GM18861 (cell line): Measurements from ENCODE around the gene TMC1.
"Not testable (repeated sequence)": the region's sequence is repeated elsewhere in the genome, so short reads cannot be mapped to it uniquely, and the experiment has no call there.

Source experiments
- ATAC-seq: cut with Tn5 transposase; IDR thresholded peaks from one replicate; pipeline ENCODE4 v1.9.1; 2021; ENCODE audit not compliant: unreplicated experiment

TMC1 gene

GRCh38 chr9:72524820-72525540 lies 3.6 kb downstream of the TMC1 start:
- peak; percentile 36 for ATAC-seq

GRCh38 chr9:72526901-72527800 lies 5.7 kb downstream of the TMC1 start:
- peak; percentile 85 for ATAC-seq

GRCh38 chr9:72527801-72528195 lies 6.4 kb downstream of the TMC1 start:
- ATAC-seq: no peak

- no peak for ATAC-seq
Measured at GRCh38 chr9:72529531-72529930, 8.1 kb downstream of the TMC1 start.

GRCh38 chr9:72533322-72533721 lies 11.9 kb downstream of the TMC1 start:
- ATAC-seq: no peak

- ATAC-seq: no peak
Measured at GRCh38 chr9:72534931-72535330, 13.5 kb downstream of the TMC1 start.

- ATAC-seq: no peak
Measured at GRCh38 chr9:72537011-72537545, 15.7 kb downstream of the TMC1 start.

GRCh38 chr9:72537671-72538070 lies 16.3 kb downstream of the TMC1 start:
- no peak for ATAC-seq

- ATAC-seq: no peak
Measured at GRCh38 chr9:72538921-72539702, 17.7 kb downstream of the TMC1 start.

GRCh38 chr9:72539824-72540347 lies 18.5 kb downstream of the TMC1 start:
- ATAC-seq: no peak

GRCh38 chr9:72540348-72540873 lies 19.0 kb downstream of the TMC1 start:
- ATAC-seq: no peak

- not testable (repeated sequence) for ATAC-seq
Measured at GRCh38 chr9:72542537-72542833, 21.1 kb downstream of the TMC1 start.

- no peak for ATAC-seq
Measured at GRCh38 chr9:72542917-72543316, 21.5 kb downstream of the TMC1 start.

- no peak for ATAC-seq
Measured at GRCh38 chr9:72551306-72551705, 29.9 kb downstream of the TMC1 start.

GRCh38 chr9:72552356-72552755 lies 30.9 kb downstream of the TMC1 start:
- ATAC-seq: no peak

GRCh38 chr9:72554221-72554641 lies 32.8 kb downstream of the TMC1 start:
- no peak for ATAC-seq

GRCh38 chr9:72557549-72557948 lies 36.1 kb downstream of the TMC1 start:
- ATAC-seq: no peak

GRCh38 chr9:72560086-72560485 lies 38.7 kb downstream of the TMC1 start:
- no peak for ATAC-seq

- ATAC-seq: no peak
Measured at GRCh38 chr9:72563806-72564205, 42.4 kb downstream of the TMC1 start.

- peak; percentile 66 for ATAC-seq
Measured at GRCh38 chr9:72564479-72565281, 43.3 kb downstream of the TMC1 start.
